Frontal cortex (tissue), 4 donors: Measurements from ENCODE around the gene AHNAK2. TPM values are rescaled to one million over a fixed set of nuclear protein-coding genes. Genes with fewer than 3 reads are reported as not detected.
"Not testable (repeated sequence)": the region's sequence is repeated elsewhere in the genome, so short reads cannot be mapped to it uniquely, and the experiment has no call there.

ENCODE experiments used
- DNase-seq, 2 donors: peaks; one replicate each; pipeline ENCODE4 v3.0.0; 2012; ENCODE audit warnings: low spot score in 2 of 2
- FAIRE-seq: peaks from 2 replicates; lab custom pipeline; 2012; peaks lifted over from hg19 to GRCh38; lab: Jason Lieb, UNC
- total RNA-seq: library from RNA; depleted of rRNA; stranded (reverse); fragments of >200 nt; gene quantifications from one replicate; pipeline ENCODE4 v1.2.3, GENCODE V29; 2014
- donor health status: control.
- donor health status: control.
- donor health status: control.

AHNAK2 gene
- total RNA-seq, 1 donor from 2014 or later, result 20.0 TPM

DNA sequence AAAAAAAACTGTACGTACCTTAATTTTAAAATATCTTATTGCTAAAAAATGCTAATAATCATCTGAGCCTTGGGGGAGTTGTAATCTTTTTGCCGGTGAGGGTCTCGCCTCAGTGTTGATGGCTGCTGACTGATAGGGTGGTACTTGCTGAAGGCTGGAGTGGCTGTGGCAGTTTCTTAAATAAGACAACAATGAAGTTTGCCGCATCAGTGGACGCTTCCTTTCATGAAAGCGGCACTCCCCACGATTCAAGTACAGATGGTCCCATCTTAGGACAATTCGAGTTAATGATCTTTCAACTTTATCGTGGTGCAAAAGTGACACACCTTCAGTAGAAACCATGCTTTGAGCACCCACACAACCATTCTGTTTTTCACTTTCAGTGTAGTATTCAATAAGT is 61.1 kb downstream of the AHNAK2 start:
- no peak for DNase-seq
- no peak for FAIRE-seq

DNA sequence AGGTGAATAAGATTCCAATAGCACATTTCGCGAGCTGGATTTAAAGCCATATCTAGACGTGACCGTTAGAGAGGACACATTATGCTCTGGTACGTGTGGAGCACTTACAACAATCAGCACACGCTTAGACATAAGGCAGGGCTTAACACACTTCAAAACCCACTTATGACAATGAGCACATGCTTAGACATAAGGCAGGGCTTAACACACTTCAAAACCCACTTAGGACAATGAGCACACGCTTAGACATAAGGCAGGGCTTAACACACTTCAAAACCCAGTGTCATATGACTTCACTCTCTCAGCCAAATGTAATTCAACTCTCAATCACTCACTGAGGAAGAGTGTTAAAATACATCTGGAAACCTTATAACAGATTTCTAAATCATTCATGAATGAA is 64.7 kb downstream of the AHNAK2 start:
- DNase-seq, result no peak
- no peak for FAIRE-seq

DNA sequence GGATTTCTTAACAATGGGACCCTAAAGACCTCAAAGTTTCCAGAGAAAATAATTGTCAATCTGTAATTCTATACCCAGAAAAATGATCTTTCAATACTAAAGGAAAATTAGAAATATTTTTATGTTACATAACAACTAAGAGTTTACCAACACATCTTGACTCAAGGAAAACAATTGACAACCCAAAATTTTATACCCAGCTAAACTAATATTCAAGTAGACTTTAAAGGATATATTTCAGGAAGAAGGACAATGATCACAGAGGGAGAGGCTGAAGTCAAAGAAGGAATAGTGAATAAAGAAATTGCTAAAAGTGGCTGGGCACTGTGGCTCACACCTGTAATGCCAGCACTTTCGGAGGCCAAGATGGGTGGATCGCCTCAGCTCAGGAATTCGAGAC is 66.1 kb downstream of the AHNAK2 start:
- no peak for DNase-seq
- FAIRE-seq, result no peak

DNA sequence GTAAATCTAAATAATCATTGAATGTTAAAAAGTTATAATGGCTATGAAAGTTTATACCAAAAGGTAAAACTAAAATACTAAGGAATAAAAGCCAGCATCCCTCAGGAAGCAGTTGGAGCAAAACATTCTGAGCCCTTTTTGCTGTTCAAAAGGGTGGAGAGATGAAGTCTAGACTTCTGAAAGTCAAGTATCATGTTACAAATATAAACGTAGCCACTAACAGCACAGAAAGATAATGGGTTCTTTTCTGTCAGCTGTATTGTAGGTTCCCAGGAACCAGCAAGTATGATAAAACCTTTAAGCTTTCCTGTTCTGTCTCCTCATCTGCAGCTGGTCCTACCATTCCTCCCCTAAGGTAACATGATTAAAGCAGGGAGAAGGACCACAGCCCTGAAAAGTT is 69.9 kb downstream of the AHNAK2 start:
- FAIRE-seq (no peak), DNase-seq (no peak)

DNA sequence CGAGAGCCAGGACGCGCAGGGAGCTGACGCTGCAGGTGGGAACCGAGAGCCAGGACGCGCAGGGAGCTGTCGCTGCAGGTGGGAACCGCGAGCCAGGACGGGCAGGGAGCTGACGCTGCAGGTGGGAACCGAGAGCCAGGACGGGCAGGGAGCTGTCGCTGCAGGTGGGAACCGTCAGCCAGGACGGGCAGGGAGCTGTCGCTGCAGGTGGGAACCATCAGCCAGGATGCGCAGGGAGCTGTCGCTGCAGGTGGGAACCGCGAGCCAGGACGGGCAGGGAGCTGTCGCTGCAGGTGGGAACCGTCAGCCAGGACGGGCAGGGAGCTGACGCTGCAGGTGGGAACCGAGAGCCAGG is 72.6 kb downstream of the AHNAK2 start:
- DNase-seq, FAIRE-seq: not testable (repeated sequence)

DNA sequence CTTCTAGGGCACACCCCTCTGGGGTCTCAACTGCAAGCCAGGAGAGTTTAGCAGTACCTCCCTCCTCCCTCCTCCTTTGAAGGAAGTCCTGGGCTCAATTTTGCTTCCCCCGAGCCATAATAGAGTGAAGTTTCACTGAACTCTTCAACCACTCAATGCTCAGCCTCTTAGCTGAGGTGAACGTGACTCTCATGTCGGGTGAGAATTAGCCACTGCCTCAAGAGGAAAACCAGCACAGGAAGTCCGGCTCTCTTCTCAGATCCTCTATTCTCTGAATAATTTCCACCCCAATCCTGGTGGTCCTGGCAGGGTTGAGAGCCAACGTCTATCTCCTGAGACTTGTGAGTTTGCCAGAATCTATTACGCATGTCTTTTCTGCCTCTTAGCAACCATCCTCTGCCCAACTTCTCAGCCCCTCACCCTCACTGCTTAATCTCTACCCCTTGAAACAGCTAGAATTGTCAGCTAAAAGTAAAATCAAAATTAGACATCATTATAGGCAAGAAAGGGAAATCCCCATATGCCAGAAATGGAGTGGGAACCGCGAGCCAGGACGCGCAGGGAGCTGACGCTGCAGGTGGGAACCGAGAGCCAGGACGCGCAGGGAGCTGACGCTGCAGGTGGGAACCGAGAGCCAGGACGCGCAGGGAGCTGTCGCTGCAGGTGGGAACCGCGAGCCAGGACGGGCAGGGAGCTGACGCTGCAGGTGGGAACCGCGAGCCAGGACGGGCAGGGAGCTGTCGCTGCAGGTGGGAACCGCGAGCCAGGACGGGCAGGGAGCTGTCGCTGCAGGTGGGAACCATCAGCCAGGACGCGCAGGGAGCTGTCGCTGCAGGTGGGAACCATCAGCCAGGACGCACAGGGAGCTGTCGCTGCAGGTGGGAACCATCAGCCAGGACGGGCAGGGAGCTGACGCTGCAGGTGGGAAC is 73.3 kb downstream of the AHNAK2 start:
- DNase-seq, FAIRE-seq: not testable (repeated sequence)

DNA sequence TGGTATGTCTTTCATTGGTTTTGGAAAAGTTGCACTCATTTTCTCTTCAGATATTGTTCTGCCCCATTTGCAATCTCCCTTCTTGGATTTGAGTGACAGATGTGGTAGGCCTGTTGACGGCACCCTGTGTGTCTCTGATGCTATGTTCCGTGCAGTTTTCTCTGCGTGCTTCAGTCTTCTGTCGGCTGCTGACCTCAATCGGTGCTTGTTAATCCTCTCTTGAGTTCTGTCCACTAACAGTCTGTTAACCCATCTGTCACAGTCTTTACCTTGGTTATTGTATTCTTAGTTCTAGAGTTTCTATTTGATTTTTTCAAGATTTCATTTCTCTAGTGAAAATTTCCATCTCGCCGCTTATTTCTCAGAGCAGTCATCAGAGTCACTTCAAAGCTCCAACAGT is 74.2 kb downstream of the AHNAK2 start:
- FAIRE-seq, result no peak
- no peak for DNase-seq

DNA sequence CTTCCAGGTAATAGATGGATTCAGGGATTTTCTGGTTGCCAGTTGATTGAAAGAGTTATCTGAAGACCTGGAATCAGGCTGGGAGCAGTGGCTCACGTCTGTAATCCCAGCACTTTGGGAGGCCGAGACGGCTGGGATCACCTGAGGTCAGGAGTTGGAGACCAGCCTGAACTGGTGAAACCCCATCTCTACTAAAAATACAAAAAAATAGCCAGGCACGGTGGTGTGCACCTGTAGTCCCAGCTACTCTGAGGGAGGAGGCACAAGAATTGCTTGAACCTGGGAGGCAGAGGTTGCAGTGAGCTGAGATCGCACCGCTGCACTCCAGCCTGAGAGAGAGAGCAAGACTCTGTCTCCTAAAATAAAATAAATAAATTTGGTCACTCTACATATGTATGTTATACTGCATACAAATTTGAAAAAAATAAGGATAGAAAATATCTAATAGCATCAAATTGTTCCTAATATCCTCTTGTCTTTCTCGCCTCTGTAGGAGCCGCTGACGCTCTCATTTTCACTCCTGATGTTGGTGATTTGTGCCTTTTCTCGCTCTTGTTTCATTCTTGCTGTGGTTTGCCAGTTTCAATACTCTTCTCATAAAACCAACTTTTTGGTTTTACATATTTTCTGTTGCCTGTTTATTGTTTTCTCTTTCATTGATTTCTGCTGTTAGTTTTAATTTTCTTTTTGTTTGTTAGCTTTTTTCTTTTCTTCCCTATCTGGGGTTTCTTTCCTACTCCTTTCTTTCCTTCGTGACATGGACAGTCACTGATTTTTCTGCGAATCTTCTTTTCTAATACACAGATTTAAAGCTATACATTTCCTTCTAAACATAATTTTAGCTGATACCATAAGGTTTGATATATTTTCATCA is 77.3 kb downstream of the AHNAK2 start:
- no peak for DNase-seq
- no peak for FAIRE-seq

DNA sequence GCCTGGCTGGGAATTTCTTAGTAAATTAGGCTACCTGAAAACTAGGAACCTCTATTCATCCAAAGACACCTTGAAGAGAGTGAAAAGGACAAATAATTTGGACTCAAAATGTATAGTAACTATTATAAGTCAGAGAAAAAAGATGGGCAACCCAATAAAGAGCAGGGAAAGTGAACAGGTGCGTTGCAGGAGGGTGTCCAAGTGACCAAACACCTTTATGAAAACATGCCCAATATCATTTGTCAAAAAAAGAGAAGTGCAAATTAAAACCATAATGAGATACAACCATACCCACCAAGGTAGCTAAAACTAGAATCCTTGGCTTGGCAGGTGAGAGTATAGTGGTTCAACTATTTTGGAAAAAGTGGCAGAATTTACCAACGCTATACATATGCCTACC is 78.4 kb downstream of the AHNAK2 start:
- FAIRE-seq, result no peak
- no peak for DNase-seq

DNA sequence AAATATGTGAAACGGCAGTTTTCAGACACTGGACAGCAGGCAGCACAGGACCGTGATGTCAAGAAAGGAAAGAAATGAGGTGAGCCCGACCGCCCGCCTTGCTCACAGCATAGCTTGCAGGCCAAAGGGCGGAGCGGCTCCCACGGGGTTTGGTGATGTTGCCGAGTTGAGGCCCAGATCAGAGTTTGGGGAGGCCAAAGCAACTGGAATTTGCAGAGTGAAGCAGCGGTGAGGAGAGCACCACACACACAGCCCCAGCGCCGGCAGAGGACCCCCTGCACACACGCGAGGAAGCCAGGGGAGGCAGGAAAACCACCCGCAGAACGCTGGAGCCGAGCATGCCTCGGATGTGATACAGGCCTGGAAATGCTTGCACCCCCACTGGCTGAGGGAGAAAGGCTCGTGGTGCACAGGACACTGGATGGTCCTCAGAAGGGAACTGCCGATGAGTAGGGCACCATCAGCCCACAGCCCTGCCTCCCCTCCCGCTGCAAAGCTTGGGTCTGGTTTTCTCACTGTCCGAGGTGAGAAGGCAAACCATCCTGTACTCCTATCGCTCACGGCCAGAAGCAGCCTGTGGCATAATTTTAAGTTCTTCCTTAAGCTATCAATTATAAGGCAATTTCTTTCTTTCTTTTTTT is 79.2 kb downstream of the AHNAK2 start:
- FAIRE-seq (no peak), DNase-seq (no peak)

DNA sequence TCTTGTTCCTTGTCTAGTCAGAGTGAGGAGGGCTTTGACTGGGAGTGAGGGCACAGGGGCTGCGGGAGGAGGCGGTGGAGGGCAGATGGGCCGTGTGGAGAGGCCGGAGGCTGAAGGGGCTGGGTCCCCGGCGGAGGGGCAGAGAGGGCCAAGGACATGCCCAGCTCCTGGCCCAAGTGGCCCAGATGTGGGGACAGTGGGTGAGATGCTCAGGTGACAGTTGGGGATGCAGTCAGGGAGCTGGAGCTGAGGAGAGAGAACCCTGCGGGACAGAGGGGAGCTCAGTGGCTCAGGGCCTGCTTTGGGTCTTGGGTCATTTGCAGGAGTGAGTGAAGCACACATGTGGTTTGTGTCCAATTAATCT is 80.0 kb downstream of the AHNAK2 start:
- DNase-seq (no peak), FAIRE-seq (no peak)

DNA sequence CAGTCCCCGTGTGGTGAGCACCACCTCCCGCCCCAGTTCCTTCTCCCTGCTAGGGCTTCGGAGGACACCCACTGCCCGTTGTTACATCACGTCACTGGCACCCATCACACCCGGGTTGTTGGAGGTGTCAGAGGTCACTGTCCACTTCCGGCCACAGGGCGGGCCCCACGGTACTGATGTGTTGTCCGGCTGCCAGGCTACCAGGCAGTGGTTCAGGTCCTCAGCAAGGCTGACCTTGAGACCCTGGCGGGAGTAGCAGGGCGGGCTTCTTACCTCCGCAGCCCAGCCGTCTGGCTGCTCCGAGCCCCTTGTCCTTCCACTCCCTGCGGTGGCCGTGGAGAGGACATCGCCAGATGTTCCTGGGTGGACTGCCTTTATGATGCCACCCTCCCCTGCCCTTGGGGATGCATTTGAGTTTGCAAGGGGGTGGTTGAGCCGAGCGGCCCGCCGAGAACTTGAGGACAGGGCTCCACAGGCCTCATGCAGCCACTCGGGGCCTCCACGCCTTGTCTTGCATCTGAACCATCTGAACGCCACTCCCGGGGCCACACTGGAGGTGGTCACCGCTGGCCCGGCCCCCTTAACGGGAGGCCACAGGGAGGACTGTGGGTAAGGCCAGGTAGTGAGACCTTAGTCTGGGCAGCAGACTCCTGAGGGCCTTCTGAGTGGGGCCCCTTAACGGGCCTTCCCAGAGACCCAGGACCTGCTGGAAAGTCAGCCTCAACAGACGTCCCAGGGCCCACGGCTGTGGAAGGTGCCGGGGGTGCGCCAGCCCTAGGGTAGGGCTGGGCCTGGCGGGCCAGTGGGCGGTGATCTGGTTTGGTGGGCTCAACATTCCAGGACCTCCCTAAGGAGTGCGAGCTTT is 80.6 kb downstream of the AHNAK2 start:
- FAIRE-seq (no peak), DNase-seq (no peak)

DNA sequence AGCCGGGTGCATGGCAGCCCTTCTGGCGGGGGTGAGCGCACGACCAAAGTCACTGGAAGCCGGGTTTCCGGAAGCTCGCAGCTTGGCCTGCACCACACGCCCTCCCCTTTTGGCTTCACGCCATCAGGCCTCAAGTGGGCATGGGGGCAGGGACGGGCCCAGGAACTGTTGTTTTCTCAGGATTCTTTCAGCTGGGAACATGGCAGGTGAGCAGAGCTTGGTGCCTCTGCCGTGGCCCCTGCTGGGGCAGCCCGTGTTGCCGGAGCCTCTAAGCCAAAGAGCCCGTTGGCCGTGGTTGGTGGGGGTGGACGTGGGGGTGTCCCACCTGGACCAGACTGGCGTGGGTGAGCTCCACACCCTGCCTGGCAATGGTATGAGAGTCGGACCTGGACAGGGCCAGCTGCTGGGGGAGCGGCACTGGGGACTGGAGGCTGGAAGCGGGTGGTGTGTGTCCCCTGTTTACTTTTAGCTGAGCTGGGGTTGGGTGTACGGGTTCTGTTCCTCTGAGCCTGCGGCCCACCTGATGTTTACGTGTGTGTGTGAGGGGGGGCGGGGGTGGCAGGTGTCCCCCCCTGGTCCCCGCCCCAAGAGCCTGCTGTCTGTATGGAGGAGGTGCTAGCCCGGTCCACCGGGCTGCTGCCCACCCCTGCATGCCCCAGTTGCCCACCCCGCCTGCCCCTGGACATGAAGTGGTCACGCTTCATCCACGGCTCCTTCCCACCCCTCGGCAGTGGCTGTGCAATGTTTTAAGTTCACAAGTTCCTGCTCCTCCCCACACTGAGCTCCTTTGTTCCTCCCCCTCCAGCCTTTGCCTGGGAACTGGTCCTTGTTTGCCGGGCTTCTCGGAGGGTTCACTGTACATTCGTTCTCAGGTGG is 82.2 kb downstream of the AHNAK2 start:
- FAIRE-seq (no peak), DNase-seq (no peak)

DNA sequence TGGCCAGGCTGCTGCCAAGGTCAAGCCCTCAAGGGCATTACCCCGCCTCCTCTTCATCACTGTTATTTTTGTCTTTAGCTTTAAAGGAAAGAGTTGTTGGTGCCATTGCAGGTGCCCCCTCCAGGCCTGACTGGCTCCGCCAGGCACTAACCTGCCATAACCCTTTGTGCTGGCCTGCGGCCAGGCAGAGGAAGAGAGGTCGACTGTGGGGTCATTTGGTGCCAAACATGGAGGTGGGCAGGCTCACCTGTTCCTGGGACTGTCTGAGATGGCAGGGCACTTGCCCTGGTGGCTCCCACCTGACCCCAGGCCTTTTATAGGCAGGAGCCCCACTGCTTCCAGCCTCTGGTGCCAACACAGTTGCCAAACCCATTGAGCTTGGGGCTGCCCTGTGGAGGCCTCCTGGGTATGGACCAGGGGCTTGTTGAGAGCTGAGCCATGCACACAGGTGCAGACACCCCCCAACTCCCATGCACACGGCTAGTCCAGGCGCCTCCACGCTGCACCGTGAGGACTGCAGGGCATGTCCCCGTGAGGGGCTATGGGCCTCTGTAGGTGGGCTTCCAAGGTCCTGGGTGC is 82.9 kb downstream of the AHNAK2 start:
- FAIRE-seq (no peak), DNase-seq (no peak)

DNA sequence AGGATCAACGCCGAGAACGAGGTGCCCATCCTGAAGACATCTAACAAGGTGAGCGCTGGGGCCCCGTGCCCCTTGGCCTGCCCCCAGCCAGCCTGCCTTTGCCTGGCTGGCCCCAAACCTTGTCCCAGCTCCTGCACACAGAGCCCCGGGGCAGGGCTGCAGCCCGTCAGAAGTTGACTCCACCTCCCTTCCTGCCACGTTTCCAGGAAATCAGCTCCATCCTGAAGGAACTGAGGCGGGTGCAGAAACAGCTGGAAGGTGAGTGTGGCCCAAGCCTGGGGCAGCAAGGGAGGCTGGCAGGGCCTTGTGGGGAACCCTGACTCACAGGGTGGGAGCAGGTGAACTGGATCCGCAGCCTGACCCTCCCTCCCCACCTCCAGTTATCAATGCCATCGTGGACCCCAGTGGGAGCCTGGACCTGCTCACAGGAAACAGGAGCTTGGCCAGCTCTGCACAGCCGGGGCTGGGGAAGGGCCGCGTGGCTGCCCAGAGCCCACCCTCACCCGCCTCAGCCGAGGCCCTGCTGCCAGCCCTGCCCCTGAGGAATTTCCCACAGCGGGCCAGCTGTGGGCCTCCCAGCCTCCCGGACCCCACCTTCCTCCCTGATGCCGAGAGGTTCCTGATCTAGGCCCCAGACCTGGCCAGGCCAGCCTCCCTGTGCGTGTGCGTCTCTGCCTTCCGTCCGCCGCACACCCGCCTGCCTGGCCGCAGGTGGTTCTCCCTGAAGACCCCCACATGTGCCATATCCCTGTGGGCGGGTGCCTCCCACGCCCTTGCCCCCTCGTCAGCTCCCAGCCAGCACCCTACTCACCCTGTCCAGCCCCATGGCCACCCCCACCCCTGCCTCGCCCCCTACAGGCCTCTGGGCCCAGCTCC is 83.6 kb downstream of the AHNAK2 start:
- FAIRE-seq (no peak), DNase-seq (no peak)

DNA sequence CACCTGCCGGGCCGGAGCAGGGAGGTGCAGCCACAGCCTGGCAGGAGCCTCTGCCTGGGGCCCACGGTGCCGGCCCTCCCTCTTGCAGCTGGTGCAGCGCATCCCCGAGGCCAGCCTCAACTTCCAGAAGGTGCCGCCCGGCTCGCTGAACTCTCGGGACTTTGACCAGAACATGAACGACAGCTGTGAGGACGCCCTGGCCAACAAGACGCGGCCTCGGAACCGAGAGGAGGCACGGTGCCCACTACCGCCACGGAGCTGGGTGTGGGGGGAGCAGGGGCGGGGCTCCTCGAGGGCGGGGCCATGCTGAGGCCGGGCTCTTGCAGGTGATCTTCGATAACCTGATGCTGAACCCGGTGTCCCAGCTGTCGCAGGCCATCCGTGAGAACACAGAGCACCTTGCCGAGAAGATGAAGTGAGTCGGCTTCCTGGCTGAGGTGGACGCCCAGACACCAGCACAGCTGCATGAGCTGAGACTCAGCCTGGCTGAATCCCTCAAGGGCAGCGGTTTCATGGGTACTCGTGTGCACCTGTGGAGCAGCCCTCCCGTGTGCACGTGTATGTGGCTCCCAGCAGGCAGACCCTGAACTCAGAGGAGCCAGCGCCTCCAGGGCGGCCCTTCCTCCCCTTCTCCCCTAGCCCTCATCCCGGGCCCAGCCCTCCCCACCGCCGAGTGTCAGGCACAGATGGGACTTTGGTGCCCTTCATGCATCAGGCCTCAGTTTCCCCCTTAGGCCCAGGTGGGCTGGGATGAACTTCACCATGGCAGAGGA is 84.6 kb downstream of the AHNAK2 start:
- no peak for DNase-seq
- no peak for FAIRE-seq
